BLaER1 treated with 17β-estradiol and CSF1 and Interleukin-3, amounts not matched to agents 10 nM and 100 nM (cell line): ENCODE measurements around the gene DECR2.

Experiments
- H3K27ac ChIP-seq, 11 experiments: shearing (Covaris generic); formaldehyde crosslinking; 2 replicates each; pipeline ENCODE4 v1.8.1; 2022
- H3K27me3 ChIP-seq, 11 experiments: shearing (Covaris generic); formaldehyde crosslinking; 2 replicates each; pipeline ENCODE4 v1.8.1; 2022
- H3K36me3 ChIP-seq, 11 experiments: shearing (Covaris generic); formaldehyde crosslinking; 2 replicates each; pipeline ENCODE4 v1.8.1; 2022
- H3K4me1 ChIP-seq, 10 experiments: shearing (Covaris generic); formaldehyde crosslinking; 2 replicates each; pipeline ENCODE4 v1.8.1; 2022
- H3K4me2 ChIP-seq, 11 experiments: shearing (Covaris generic); formaldehyde crosslinking; 2 replicates each; pipeline ENCODE4 v1.8.1; 2022
- H3K4me3 ChIP-seq, 10 experiments: shearing (Covaris generic); formaldehyde crosslinking; 2 replicates each; pipeline ENCODE4 v1.8.1; 2022
- H3K9ac ChIP-seq, 11 experiments: shearing (Covaris generic); formaldehyde crosslinking; 2 replicates each; pipeline ENCODE4 v1.8.1; 2022
- H3K9me3 ChIP-seq, 11 experiments: shearing (Covaris generic); formaldehyde crosslinking; replicated peaks in 1 of 11; 2 replicates each; pipeline ENCODE4 v1.8.1; 2022
- H4K20me1 ChIP-seq, 11 experiments: shearing (Covaris generic); formaldehyde crosslinking; 2 replicates each; pipeline ENCODE4 v1.8.1; 2022
- Cebpa-rat ChIP-seq, 11 experiments: shearing (Covaris generic); IDR thresholded peaks; 2 replicates each; pipeline ENCODE4 v1.8.1; 2022

The DECR2 gene, protein sequence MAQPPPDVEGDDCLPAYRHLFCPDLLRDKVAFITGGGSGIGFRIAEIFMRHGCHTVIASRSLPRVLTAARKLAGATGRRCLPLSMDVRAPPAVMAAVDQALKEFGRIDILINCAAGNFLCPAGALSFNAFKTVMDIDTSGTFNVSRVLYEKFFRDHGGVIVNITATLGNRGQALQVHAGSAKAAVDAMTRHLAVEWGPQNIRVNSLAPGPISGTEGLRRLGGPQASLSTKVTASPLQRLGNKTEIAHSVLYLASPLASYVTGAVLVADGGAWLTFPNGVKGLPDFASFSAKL

DNA sequence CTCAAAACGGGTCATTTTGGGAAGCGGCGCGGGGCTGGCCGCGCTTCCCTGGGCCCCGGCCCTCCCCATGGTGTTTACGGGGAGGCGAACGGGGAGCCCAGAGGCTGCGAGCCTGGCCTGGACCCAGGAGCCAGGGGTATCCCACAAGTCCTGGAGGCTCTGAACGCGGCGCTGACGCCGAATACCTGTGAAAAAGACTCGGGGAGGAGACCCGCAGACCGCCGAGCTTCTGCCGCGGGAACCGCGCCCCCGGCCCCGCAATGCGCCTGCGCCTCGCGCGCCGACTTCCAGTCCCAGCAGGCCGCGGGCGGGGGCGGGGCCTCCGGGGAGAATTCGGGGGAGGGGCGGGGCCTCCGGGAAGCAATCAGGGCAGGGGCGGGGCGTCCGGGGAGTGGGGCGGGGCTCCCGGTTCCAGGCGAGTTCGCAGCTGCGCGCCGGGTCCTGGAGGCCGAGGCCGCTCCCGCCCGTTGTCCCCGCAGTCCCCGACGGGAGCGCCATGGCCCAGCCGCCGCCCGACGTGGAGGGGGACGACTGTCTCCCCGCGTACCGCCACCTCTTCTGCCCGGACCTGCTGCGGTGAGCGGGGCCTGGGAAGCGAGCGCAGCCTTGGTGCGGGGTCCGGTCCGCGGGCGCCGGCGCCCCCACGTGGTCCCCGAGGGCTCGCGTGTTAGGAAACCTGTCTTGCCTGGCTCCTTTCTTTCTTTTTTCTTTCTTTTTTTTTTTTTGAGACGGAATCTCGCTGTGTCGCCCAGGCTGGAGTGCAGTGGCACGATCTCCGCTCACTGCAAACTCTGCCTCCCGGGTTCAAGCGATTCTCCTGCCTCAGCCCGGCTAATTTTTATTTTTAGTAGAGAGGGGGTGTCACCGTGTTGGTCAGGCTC, at the start of gene DECR2:
TSS of gene DECR2 (plus strand) at position 418 of the 881 bp plus-strand sequence. CDS start at position 497, 79 bp downstream.
- peak within 1 kb of the TSS; percentile 78 to 97 (median 92) for H3K4me2 ChIP-seq
- H3K36me3 ChIP-seq = peaks cover 9 to 22% (median 17%) of the 10 kb centered on the region in 11 experiments; a peak in 19 of 22 replicates
- H3K9ac ChIP-seq = peak within 1 kb of the TSS; percentile 81 to 95 (median 88)
- no peaks in the 10 kb centered on the region for H3K27me3 ChIP-seq
- peak within 1 kb of the TSS; percentile 73 to 96 (median 86) for H3K4me3 ChIP-seq
- no peaks in the 10 kb centered on the region for H3K9me3 ChIP-seq
- H4K20me1 ChIP-seq = peaks cover 5 to 28% (median 24%) of the 10 kb centered on the region in 11 experiments; a peak in 17 of 22 replicates
- peak within 1 kb of the TSS; percentile 74 to 92 (median 86) for H3K27ac ChIP-seq
- no peak for TF ChIP-seq Cebpa-rat (IDR thresholded peaks at IDR 0.05)
- peaks cover 38 to 63% (median 60%) of the 10 kb centered on the region in 10 experiments for H3K4me1 ChIP-seq

DNA sequence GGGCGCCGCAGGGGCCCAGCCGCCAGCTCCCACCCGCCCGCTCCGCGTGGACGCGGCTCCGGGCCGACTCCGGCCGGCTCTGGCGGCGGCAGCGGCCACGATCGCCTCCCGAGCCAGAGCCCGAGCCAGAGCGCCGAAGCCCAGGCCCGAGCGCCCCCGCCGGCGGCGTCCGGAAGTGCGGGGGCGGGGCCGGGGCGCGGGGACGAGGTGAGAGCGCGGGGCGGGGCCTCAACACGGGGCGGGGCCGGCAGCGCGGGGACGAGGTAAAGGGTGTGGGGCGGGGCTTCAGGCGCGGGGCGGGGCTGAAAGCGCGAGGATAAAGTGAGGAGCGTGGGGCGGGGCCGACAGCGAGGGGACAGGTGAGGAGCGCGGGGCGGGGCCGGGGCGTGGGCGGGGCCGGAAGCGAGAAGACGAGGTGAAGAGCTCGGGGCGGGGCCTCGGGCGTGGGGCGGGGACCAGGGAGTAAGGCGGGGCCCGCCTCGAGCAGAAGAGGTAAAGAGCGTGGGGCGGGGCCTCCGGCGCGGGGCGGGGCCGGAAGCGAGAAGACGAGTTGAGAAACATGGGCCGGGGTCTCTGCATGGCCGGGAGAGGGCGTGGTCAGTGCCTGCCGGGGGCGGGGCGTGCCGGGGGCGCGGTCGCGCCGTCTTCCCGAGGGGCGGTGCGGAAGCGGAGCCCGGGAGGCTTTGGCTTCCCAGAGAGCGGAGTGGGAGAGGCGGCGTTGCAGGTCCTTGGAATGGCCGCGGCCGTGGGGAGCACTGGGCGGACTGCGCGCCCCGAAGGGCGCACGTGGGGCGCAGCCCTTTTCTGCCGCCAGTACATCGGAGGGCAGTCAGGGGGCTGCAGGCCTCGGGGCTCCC, 48.9 kb upstream of the DECR2 start, which contains the start of gene AXIN1:
TSS of gene AXIN1 (minus strand) at position 177 of the 857 bp plus-strand sequence. CDS start 5,698 bp downstream, outside the sequence.
- peak within 1 kb of the TSS; percentile 87 to 98 (median 96) for H3K4me2 ChIP-seq
- no peak for TF ChIP-seq Cebpa-rat (IDR thresholded peaks at IDR 0.05)
- peak within 1 kb of the TSS; percentile 74 to 88 (median 84) for H3K27ac ChIP-seq
- H3K4me3 ChIP-seq = peak within 1 kb of the TSS; percentile 86 to 95 (median 88)
- H3K9me3 ChIP-seq = no peaks in the 10 kb centered on the region
- peak within 1 kb of the TSS; percentile 85 to 96 (median 92) for H3K9ac ChIP-seq
- peaks cover 42 to 54% (median 49%) of the 10 kb centered on the region in 10 experiments for H3K4me1 ChIP-seq
- H3K36me3 ChIP-seq = peaks cover 7 to 20% (median 13%) of the 10 kb centered on the region in 11 experiments; a peak in 17 of 22 replicates
- H4K20me1 ChIP-seq = peaks cover 35 to 50% (median 41%) of the 10 kb centered on the region in 11 experiments
- H3K27me3 ChIP-seq = no peaks in the 10 kb centered on the region

DNA sequence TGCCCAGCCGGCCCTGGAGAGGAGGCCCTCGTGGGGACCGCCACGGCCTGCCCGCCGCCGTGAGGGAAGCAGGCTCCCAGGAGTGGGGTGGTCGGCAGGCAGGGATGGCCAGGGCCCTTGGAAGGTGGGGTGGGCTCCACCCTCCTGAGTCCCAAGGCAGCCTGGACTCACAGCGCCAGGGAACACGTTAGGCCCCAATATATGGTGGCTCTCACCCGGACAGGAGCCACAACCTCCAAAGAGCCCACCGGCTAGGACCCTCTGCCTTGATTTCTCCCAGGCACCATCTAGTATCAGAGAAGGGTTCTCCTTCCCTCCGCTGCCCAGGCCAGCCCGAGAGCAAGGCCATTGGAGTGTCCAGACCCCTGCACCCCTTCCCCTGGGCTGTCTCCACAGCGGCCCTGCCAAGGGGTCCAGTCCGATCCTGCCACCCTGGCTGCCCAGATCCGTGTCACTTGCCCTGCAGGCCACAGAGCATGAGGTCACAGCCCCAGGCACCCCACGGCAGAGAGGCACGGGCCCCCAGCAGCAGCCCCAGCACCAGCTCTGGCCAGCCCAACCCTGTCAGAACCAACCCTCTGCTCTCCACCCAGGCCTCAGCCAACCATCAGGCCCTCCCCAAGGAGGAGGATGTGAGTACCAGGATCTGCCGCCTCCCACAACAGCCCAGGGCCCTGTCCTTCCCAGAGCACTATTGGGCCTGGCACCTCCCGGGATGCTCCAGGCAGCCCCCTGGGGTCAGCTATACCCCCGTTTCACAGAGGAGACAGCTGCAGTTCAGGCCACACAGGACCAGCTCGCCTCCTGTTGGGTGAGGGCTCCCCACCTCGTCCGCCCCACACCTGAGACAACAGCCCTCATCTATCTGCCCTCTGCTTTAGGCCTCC, 48.0 kb upstream of the DECR2 start:
- TF ChIP-seq Cebpa-rat (IDR thresholded peaks at IDR 0.05) = no peak
- no peaks in the 10 kb centered on the region for H3K27me3 ChIP-seq
- peak overlapping the region in 8 of 10 experiments; percentile 12 to 60 (median 35); a peak in 10 of 20 replicates for H3K4me3 ChIP-seq
- no peaks in the 10 kb centered on the region for H3K9me3 ChIP-seq
- H3K4me1 ChIP-seq = peaks cover 33 to 45% (median 40%) of the 10 kb centered on the region in 10 experiments
- H3K9ac ChIP-seq = peak overlapping the region in 7 of 11 experiments; percentile 9 to 63 (median 33); a peak in 3 of 22 replicates
- peak overlapping the region in 5 of 11 experiments; percentile 13 to 38 (median 22); a peak in 6 of 22 replicates for H3K27ac ChIP-seq
- H4K20me1 ChIP-seq = peaks cover 26 to 42% (median 32%) of the 10 kb centered on the region in 11 experiments; a peak in 21 of 22 replicates
- H3K4me2 ChIP-seq = peak overlapping the region; percentile 28 to 88 (median 75)
- H3K36me3 ChIP-seq = peaks cover 7 to 14% (median 12%) of the 10 kb centered on the region in 11 experiments; a peak in 15 of 22 replicates

DNA sequence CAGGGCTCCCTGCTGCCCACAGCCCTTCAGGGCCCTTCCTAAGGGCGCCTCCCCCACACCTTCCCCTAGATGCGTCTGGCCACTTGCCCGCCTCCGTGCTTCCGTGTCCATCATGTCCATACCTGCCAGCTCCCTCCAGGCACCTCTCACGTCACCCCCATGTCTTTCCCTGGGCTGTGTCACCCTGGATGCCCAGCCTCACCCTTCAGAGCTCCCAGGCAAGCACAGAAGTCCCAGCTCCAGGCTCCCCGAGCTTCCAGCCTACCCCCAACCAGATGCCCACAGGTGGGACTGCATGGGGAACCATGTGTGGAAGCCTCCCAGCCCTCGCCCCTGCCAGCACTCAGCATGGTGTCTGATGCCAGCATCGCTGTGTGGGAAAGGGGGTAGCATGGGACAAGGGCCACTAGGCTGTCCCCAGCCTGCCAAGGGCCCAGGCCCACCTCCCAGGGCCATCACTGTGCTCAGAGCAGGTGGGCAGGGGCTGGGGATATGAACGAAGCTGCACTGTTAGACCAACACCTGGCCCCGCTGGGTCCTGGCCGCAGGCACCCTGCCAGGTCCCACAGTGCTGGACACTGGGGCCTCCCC, 47.3 kb upstream of the DECR2 start:
- no peak for TF ChIP-seq Cebpa-rat (IDR thresholded peaks at IDR 0.05)
- H3K27ac ChIP-seq = no peak overlapping the region
- H4K20me1 ChIP-seq = peaks cover 19 to 34% (median 25%) of the 10 kb centered on the region in 11 experiments; a peak in 20 of 22 replicates
- no peaks in the 10 kb centered on the region for H3K9me3 ChIP-seq
- no peak overlapping the region for H3K4me2 ChIP-seq
- no peak overlapping the region for H3K4me3 ChIP-seq
- no peaks in the 10 kb centered on the region for H3K27me3 ChIP-seq
- peaks cover 7 to 14% (median 12%) of the 10 kb centered on the region in 11 experiments; a peak in 15 of 22 replicates for H3K36me3 ChIP-seq
- peak overlapping the region in 1 of 11 experiments; percentile 33; a peak in 1 of 22 replicates for H3K9ac ChIP-seq
- H3K4me1 ChIP-seq = peaks cover 26 to 37% (median 33%) of the 10 kb centered on the region in 10 experiments

DNA sequence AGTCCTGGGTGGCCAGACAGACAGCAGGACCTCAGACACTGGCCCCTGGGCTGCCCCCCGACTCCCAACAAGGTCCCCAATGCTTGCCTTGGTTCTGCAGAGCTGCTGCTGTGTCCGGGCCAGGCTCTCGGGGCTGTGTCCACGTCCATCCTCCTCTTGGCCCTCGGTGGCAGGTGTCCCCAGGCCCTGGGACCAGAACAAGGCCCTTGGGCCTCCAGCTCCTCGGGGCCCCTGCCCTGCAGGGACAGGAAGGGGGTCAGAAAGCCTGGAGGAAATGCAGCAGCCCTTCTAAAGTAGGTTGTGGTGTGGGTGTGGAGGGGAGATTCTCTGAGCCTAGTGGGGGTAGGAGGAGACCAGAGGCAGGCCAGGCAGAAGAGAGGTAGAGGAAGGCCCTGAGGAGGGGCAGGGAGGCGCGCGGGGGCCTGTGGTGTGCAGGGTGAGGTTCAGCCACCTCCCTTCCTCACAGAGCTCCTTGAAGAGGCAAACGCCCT, 46.7 kb upstream of the DECR2 start:
- no peaks in the 10 kb centered on the region for H3K9me3 ChIP-seq
- no peaks in the 10 kb centered on the region for H3K27me3 ChIP-seq
- peaks cover 13 to 28% (median 19%) of the 10 kb centered on the region in 11 experiments; a peak in 20 of 22 replicates for H4K20me1 ChIP-seq
- H3K27ac ChIP-seq = no peak overlapping the region
- peaks cover 20 to 31% (median 26%) of the 10 kb centered on the region in 10 experiments for H3K4me1 ChIP-seq
- TF ChIP-seq Cebpa-rat (IDR thresholded peaks at IDR 0.05) = no peak
- peak overlapping the region in 3 of 11 experiments; percentile 12 to 42 (median 33); a peak in 2 of 22 replicates for H3K9ac ChIP-seq
- peaks cover 4 to 10% (median 9%) of the 10 kb centered on the region in 11 experiments; a peak in 15 of 22 replicates for H3K36me3 ChIP-seq
- H3K4me3 ChIP-seq = no peak overlapping the region
- H3K4me2 ChIP-seq = no peak overlapping the region

DNA sequence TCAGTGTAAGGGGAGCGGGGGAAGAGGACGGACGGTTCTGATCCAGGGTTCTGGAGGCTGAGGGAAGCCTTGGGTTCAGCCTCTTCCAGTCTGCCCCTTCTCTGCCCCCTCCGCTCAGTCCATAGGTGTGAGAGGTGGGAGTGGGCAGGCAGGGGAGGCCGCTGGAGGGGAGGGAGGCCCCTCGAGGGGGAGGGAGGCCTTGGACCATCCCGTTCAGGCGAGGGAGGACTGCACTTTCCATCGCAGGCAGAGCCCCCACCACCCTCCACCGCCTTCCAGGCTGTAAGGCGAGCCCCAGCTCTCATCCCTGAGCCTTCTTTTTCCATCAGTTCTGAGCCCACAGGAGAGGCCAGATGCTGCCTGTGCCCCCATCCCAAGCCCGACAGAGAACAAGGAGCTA, 44.9 kb upstream of the DECR2 start:
- Histone ChIP-seq H3K9me3 (no peaks in the 10 kb centered on the region), H3K4me2 (no peak overlapping the region), H3K9ac (no peak overlapping the region), H3K4me1 (peaks cover 5 to 17% (median 11%) of the 10 kb centered on the region in 10 experiments; a peak in 15 of 20 replicates), H3K27me3 (no peaks in the 10 kb centered on the region), H3K4me3 (no peak overlapping the region), H3K36me3 (no peaks in the 10 kb centered on the region), H3K27ac (no peak overlapping the region), H4K20me1 (peaks cover 0 to 11% (median 2%) of the 10 kb centered on the region in 11 experiments; a peak in 13 of 22 replicates)
- no peak for TF ChIP-seq Cebpa-rat (IDR thresholded peaks at IDR 0.05)
